Measurements from ENCODE around the gene MAIP1.
A peak's percentile ranks its signal among the peaks of the same experiment; 100 is the strongest.
"Not testable (repeated sequence)": the region's sequence is repeated elsewhere in the genome, so short reads cannot be mapped to it uniquely, and the experiment has no call there.

MAIP1 gene

DNA sequence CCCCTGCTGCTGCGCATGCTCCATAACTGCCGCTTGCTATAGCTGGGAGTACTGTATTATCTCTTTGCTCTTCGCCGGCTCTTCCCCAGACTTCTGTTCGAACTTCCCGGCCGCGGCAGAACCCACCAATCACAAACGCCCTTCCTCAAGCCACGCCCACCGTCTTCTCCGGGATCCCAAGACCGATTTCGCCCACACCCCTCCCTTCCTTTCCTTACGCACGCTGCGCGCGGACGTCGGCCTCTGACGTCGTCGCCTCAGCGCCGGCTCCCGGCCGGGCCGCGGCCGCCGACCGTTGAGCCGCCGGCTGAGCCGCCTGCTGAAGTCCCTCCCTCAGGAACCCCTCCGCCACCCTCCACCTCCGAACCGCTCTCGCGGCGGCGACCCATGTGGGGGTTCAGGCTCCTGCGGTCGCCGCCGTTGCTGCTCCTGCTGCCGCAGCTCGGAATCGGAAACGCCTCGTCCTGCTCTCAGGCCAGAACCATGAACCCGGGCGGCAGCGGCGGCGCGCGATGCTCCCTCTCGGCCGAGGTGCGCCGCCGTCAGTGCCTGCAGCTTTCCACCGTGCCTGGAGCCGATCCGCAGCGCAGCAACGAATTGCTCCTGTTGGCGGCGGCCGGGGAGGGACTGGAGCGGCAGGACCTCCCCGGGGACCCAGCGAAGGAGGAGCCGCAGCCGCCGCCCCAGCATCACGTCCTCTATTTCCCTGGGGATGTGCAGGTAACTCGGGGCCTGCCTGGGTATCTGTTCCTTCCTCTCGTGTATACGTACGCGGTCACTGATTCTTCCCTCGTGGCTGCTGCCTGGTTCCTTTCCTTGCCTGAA is 44.1 kb upstream of the MAIP1 start, which contains the start of gene C2orf69:
C2orf69 (plus strand) TSS at position 242 of the 825 bp plus-strand sequence; CDS start at position 388, 146 bp downstream.
- Histone ChIP-seq H3K27me3 (ENCODE audit: control insufficient read depth, low read length) (no peaks in the 10 kb centered on the region), H3K9me2 (replicated peaks; ENCODE audit: control insufficient read depth, low read length) (no peaks in the 10 kb centered on the region), H3K36me3 (ENCODE audit: control insufficient read depth, low read length) (peaks cover 41% of the 10 kb centered on the region), H3K4me1 (ENCODE audit: control insufficient read depth, low read length) (peaks cover 36% of the 10 kb centered on the region), H3K4me2 (ENCODE audit: low read length) (peak within 1 kb of the TSS; percentile 73), H3K9me3 (ENCODE audit: control insufficient read depth, insufficient read depth, low read length) (peaks cover 7% of the 10 kb centered on the region), H3K4me3 (ENCODE audit: low read length) (peak within 1 kb of the TSS; percentile 100), H3K27ac (ENCODE audit: low read depth, low read length) (peak within 1 kb of the TSS; percentile 85), H3F3A (ENCODE audit: control insufficient read depth, insufficient read depth) (no peaks in the 10 kb centered on the region; the same call in 1 of the 2 replicates), H4K20me1 (ENCODE audit: control insufficient read depth, insufficient read depth, low read depth, low read length) (0 out of 2 replicates have a peak, but pooled peaks cover 8% of the 10 kb centered on the region), H3K79me2 (ENCODE audit: control insufficient read depth, low read length) (peaks cover 57% of the 10 kb centered on the region)
- TF ChIP-seq, protein P1, sequence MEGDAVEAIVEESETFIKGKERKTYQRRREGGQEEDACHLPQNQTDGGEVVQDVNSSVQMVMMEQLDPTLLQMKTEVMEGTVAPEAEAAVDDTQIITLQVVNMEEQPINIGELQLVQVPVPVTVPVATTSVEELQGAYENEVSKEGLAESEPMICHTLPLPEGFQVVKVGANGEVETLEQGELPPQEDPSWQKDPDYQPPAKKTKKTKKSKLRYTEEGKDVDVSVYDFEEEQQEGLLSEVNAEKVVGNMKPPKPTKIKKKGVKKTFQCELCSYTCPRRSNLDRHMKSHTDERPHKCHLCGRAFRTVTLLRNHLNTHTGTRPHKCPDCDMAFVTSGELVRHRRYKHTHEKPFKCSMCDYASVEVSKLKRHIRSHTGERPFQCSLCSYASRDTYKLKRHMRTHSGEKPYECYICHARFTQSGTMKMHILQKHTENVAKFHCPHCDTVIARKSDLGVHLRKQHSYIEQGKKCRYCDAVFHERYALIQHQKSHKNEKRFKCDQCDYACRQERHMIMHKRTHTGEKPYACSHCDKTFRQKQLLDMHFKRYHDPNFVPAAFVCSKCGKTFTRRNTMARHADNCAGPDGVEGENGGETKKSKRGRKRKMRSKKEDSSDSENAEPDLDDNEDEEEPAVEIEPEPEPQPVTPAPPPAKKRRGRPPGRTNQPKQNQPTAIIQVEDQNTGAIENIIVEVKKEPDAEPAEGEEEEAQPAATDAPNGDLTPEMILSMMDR (IDR thresholded peaks at IDR 0.05; ENCODE audit: low read depth, low read length, poor library complexity, severe bottlenecking), result no peak
- no peak for TF ChIP-seq EZH2phosphoT487 (IDR thresholded peaks at IDR 0.05; ENCODE audit: borderline replicate concordance, low read length)

DNA sequence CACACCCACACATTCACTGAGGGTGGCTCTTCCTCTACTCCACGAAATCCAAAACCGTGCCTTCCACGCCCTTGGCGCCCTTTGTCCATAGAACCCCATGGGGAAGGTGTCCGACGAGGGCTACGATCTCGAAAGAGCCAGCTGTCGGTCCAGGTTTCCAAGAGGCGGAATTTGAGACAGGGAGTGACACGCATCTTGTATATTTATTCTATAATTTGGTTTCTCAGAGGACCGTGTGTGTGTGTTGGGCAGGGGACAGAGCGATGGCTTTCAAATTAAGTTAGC is 43.6 kb upstream of the MAIP1 start:
- Histone ChIP-seq H4K20me1 (ENCODE audit: control insufficient read depth, insufficient read depth, low read depth, low read length) (0 out of 2 replicates have a peak, but pooled peaks cover 8% of the 10 kb centered on the region), H3K9me3 (ENCODE audit: control insufficient read depth, insufficient read depth, low read length) (peaks cover 13% of the 10 kb centered on the region), H3K79me2 (ENCODE audit: control insufficient read depth, low read length) (peaks cover 63% of the 10 kb centered on the region), H3K4me1 (ENCODE audit: control insufficient read depth, low read length) (peaks cover 35% of the 10 kb centered on the region), H3K27ac (ENCODE audit: low read depth, low read length) (peak overlapping the region; percentile 85), H3F3A (ENCODE audit: control insufficient read depth, insufficient read depth) (no peaks in the 10 kb centered on the region; the same call in 1 of the 2 replicates), H3K27me3 (ENCODE audit: control insufficient read depth, low read length) (no peaks in the 10 kb centered on the region), H3K4me3 (ENCODE audit: low read length) (peak overlapping the region; percentile 100), H3K9me2 (replicated peaks; ENCODE audit: control insufficient read depth, low read length) (no peaks in the 10 kb centered on the region), H3K4me2 (ENCODE audit: low read length) (peak overlapping the region; percentile 73), H3K36me3 (ENCODE audit: control insufficient read depth, low read length) (peaks cover 47% of the 10 kb centered on the region)
- no peak for TF ChIP-seq EZH2phosphoT487 (IDR thresholded peaks at IDR 0.05; ENCODE audit: borderline replicate concordance, low read length)
- TF ChIP-seq, protein P1 (IDR thresholded peaks at IDR 0.05; ENCODE audit: low read depth, low read length, poor library complexity, severe bottlenecking), result no peak

DNA sequence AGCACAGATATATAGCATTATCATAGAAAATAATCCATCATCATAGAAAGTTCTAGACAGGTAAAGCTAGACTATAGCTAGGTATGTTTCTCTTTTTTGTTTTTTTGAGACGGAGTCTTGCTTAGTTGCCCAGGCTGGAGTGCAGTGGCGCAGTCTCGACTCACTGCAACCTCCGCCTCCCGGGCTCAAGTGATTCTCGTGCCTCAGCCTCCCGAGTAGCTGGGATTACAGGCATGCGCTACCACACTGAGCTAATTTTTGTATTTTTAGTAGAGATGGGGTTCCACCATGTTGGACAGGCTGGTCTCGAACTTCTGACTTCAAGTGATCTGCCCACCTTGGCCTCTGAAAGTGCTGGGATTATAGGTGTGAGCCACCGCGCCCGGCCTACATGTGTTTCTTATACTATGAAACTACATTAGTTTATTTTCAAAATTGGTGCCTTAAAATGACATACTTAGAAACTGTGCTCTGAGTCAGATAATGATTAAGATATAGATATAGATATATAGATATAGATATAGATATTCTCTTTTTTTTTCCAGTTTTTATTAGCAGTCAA is 42.7 kb upstream of the MAIP1 start:
- H3K27me3 ChIP-seq (ENCODE audit: control insufficient read depth, low read length); H3K27ac ChIP-seq (ENCODE audit: low read depth, low read length); H3K9me2 ChIP-seq (replicated peaks; ENCODE audit: control insufficient read depth, low read length); H3F3A ChIP-seq (ENCODE audit: control insufficient read depth, insufficient read depth); H4K20me1 ChIP-seq (ENCODE audit: control insufficient read depth, insufficient read depth, low read depth, low read length): not testable (repeated sequence)
- peaks cover 71% of the 10 kb centered on the region for H3K79me2 ChIP-seq (ENCODE audit: control insufficient read depth, low read length)
- H3K4me3 ChIP-seq (ENCODE audit: low read length), result peak overlapping the region; percentile 100
- H3K9me3 ChIP-seq (ENCODE audit: control insufficient read depth, insufficient read depth, low read length), result peaks cover 17% of the 10 kb centered on the region
- H3K4me2 ChIP-seq (ENCODE audit: low read length), result peak overlapping the region; percentile 73
- H3K36me3 ChIP-seq (ENCODE audit: control insufficient read depth, low read length), result peaks cover 55% of the 10 kb centered on the region
- peaks cover 27% of the 10 kb centered on the region for H3K4me1 ChIP-seq (ENCODE audit: control insufficient read depth, low read length)
